Esophagus (tissue), 2 donors: ENCODE results near the gene PDE6C. TPM values are rescaled to one million over a fixed set of nuclear protein-coding genes. Genes with fewer than 3 reads are reported as not detected.

Experiments
- H3K27ac ChIP-seq, 2 donors: one replicate each; pipeline ENCODE4 v1.5.1; 2013; ENCODE audit warnings: low read depth in 2 of 2, mild to moderate bottlenecking in 2 of 2, inconsistent platforms in 1 of 2, low read length in 1 of 2, moderate library complexity in 1 of 2
- H3K27me3 ChIP-seq, 2 donors: one replicate each; pipeline ENCODE4 v1.6.1; 2013; ENCODE audit warnings: low read length in 2 of 2, control low read depth in 1 of 2, mild to moderate bottlenecking in 1 of 2; ENCODE audit not compliant: insufficient read depth in 2 of 2, control insufficient read depth in 1 of 2
- H3K36me3 ChIP-seq, 2 donors: one replicate each; pipeline ENCODE4 v1.6.1; 2013; ENCODE audit warnings: low read length in 1 of 2; ENCODE audit not compliant: control insufficient read depth in 2 of 2, insufficient read depth in 2 of 2
- H3K4me1 ChIP-seq, 2 donors: one replicate each; pipeline ENCODE4 v1.6.1; 2013; ENCODE audit warnings: low read length in 1 of 2; ENCODE audit not compliant: control insufficient read depth in 2 of 2, insufficient read depth in 2 of 2
- H3K4me3 ChIP-seq, 2 donors: one replicate each; pipeline ENCODE4 v1.5.1; 2013; ENCODE audit warnings: low read length in 2 of 2, mild to moderate bottlenecking in 2 of 2, low read depth in 1 of 2, moderate library complexity in 1 of 2
- H3K9me3 ChIP-seq, 2 donors: one replicate each; pipeline ENCODE4 v1.6.1; 2013; ENCODE audit warnings: mild to moderate bottlenecking in 2 of 2, low read depth in 1 of 2, low read length in 1 of 2, moderate library complexity in 1 of 2; ENCODE audit not compliant: control insufficient read depth in 2 of 2, insufficient read depth in 1 of 2
- WGBS, 2 donors: extraction: QIAGEN DNeasy Blood & Tissue Kit; methylation state at CpG; one replicate each; pipeline ENCODE4 v1.1.7; 2013; 5-methylcytosine and 5-hydroxymethylcytosine counted together
- polyA plus RNA-seq, 2 donors: library from polyadenylated mRNA; stranded (reverse); fragments of 200-250 nt; gene quantifications; one replicate each; pipeline ENCODE4 v1.2.3, GENCODE V29; 2013
- donor health status: healthy with polysubstance abuse.
- donor health status: Bipolar disorder and iron deficiency.

PDE6C gene
- polyA plus RNA-seq, 2 donors, result not detected

GRCh38 chr10:93703841-93704240 is 91.5 kb downstream of the PDE6C start:
- no peak overlapping the region for H3K4me3 ChIP-seq
- no peaks in the 10 kb centered on the region for H3K36me3 ChIP-seq
- no peak overlapping the region for H3K27ac ChIP-seq
- 73 to 76% methylated on average over 1 of the region's 1 CpG for WGBS, 2 donors
- H3K4me1 ChIP-seq, result no peaks in the 10 kb centered on the region
- no peaks in the 10 kb centered on the region for H3K27me3 ChIP-seq
- no peaks in the 10 kb centered on the region for H3K9me3 ChIP-seq

- no peaks in the 10 kb centered on the region for H3K9me3 ChIP-seq
- H3K4me1 ChIP-seq, result no peaks in the 10 kb centered on the region
- no peak overlapping the region for H3K4me3 ChIP-seq
- whole genome bisulfite sequencing, 2 donors, result 92 to 95% methylated on average over 5 of the region's 5 CpGs
- no peaks in the 10 kb centered on the region for H3K27me3 ChIP-seq
- H3K27ac ChIP-seq, result no peak overlapping the region
- H3K36me3 ChIP-seq, result no peaks in the 10 kb centered on the region
Observed at GRCh38 chr10:93704451-93704850, 92.1 kb downstream of the PDE6C start.

GRCh38 chr10:93707623-93708022 is 95.3 kb downstream of the PDE6C start:
- Histone ChIP-seq H3K4me3 (no peak overlapping the region), H3K4me1 (no peaks in the 10 kb centered on the region), H3K27ac (no peak overlapping the region), H3K9me3 (no peaks in the 10 kb centered on the region), H3K27me3 (no peaks in the 10 kb centered on the region), H3K36me3 (no peaks in the 10 kb centered on the region)

- no peaks in the 10 kb centered on the region for H3K4me1 ChIP-seq
- H3K27me3 ChIP-seq, result no peaks in the 10 kb centered on the region
- WGBS, 2 donors, result 72 to 78% methylated on average over 5 of the region's 5 CpGs
- no peak overlapping the region for H3K4me3 ChIP-seq
- no peaks in the 10 kb centered on the region for H3K9me3 ChIP-seq
- no peak overlapping the region for H3K27ac ChIP-seq
- H3K36me3 ChIP-seq, result no peaks in the 10 kb centered on the region
Observed at GRCh38 chr10:93710333-93710909, 98.1 kb downstream of the PDE6C start.

GRCh38 chr10:93711891-93712290 is 99.6 kb downstream of the PDE6C start:
- Histone ChIP-seq H3K9me3 (no peaks in the 10 kb centered on the region), H3K4me3 (no peak overlapping the region), H3K36me3 (no peaks in the 10 kb centered on the region), H3K27ac (no peak overlapping the region), H3K4me1 (no peaks in the 10 kb centered on the region), H3K27me3 (no peaks in the 10 kb centered on the region)
- 64 to 78% methylated on average over 3 of the region's 3 CpGs for WGBS, 2 donors

- 44 to 54% methylated on average over 2 of the region's 2 CpGs for WGBS, 2 donors
- Histone ChIP-seq H3K4me3 (no peak overlapping the region), H3K27me3 (no peaks in the 10 kb centered on the region), H3K27ac (no peak overlapping the region), H3K4me1 (no peaks in the 10 kb centered on the region), H3K36me3 (no peaks in the 10 kb centered on the region), H3K9me3 (no peaks in the 10 kb centered on the region)
Observed at GRCh38 chr10:93712593-93712992, 100.3 kb downstream of the PDE6C start.

- H3K4me3 ChIP-seq, result no peak overlapping the region
- H3K4me1 ChIP-seq, result no peaks in the 10 kb centered on the region
- WGBS, 2 donors, result 82 to 89% methylated on average over 5 of the region's 5 CpGs
- H3K9me3 ChIP-seq, result no peaks in the 10 kb centered on the region
- no peaks in the 10 kb centered on the region for H3K27me3 ChIP-seq
- H3K27ac ChIP-seq, result no peak overlapping the region
- no peaks in the 10 kb centered on the region for H3K36me3 ChIP-seq
Observed at GRCh38 chr10:93715345-93715744, 103.0 kb downstream of the PDE6C start.

Other genes with a start within 250 kb of the PDE6C start
- gene MYOF, start 130.2 kb upstream of the PDE6C start, polyA plus RNA-seq, result 10 to 100 TPM; 30.2 to 32.1 TPM
- 10 to 100 TPM in 1 of 2 donors, 1 to 10 TPM in 1; 8.3 to 11.5 TPM for gene CEP55, start 115.9 kb upstream of the PDE6C start, polyA plus RNA-seq
- gene FFAR4, start 45.9 kb upstream of the PDE6C start, polyA plus RNA-seq, result under 1 TPM; 0.08 to 0.15 TPM
- gene RBP4, start 11.3 kb upstream of the PDE6C start, polyA plus RNA-seq, result under 1 TPM; 0.14 to 0.47 TPM
- 10 to 100 TPM in 1 of 2 donors, 1 to 10 TPM in 1; 4.9 to 12.9 TPM for gene FRA10AC1, start 90.1 kb downstream of the PDE6C start, polyA plus RNA-seq
- 1 to 10 TPM in 1 of 2 donors, under 1 TPM in 1; 0.88 to 1.0 TPM for gene LGI1, start 145.4 kb downstream of the PDE6C start, polyA plus RNA-seq